ENCODE data around the gene CYTH2.

DNA sequence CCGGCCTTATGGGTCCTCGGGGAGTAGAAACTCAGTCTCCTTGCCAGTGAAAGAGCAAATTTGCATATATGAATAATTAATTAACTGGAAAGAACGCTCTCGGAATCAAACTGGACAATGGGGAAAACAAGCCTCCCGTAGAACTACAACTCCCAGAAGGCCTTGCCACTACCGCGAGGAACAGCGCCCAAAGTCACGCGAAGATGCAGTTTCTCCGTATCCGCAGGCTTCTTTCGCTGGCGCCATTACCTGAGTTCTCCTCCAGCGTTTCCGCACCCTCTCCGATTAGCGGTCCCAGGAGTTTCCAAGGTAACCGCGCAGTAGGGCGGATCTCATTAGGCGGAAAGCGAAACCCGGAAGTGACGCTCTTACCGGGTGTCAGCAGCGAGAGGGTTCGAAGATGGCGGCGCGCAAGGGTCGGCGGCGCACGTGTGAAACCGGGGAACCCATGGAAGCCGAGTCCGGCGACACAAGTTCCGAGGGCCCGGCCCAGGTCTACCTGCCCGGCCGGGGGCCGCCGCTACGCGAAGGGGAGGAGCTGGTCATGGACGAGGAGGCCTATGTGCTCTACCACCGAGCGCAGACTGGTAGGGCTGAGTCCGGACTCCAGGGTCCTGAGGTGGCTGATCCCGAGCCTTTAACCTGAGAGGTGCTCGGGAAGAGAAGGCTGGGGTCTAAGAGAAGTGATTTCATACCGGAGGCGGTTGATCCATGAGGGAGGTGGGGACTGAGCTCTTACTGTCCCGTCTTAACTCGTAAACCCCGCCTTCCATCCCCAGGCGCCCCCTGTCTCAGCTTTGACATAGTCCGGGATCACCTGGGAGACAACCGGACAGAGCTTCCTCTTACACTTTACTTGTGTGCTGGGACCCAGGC, 23.3 kb upstream of the CYTH2 start, which contains the start of gene GRWD1:
- TF ChIP-seq, protein P1, sequence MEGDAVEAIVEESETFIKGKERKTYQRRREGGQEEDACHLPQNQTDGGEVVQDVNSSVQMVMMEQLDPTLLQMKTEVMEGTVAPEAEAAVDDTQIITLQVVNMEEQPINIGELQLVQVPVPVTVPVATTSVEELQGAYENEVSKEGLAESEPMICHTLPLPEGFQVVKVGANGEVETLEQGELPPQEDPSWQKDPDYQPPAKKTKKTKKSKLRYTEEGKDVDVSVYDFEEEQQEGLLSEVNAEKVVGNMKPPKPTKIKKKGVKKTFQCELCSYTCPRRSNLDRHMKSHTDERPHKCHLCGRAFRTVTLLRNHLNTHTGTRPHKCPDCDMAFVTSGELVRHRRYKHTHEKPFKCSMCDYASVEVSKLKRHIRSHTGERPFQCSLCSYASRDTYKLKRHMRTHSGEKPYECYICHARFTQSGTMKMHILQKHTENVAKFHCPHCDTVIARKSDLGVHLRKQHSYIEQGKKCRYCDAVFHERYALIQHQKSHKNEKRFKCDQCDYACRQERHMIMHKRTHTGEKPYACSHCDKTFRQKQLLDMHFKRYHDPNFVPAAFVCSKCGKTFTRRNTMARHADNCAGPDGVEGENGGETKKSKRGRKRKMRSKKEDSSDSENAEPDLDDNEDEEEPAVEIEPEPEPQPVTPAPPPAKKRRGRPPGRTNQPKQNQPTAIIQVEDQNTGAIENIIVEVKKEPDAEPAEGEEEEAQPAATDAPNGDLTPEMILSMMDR (IDR thresholded peaks at IDR 0.05), result peak; percentile 35; the same call in 1 of the 2 replicates
- no peak for TF ChIP-seq ZFX (IDR thresholded peaks at IDR 0.05; ENCODE audit: borderline replicate concordance)
